Measurements from ENCODE around the gene MYO18A. TPM values are rescaled to one million over a fixed set of nuclear protein-coding genes. Genes with fewer than 3 reads are reported as not detected.

The MYO18A gene
- total RNA-seq, 1 experiment from 2014 or later: 37.2 TPM

- POLR2A ChIA-PET: no interaction called here
- H3K9ac ChIP-seq (ENCODE audit: low read length): peak overlapping the region; percentile 7; the same call in 1 of the 2 replicates
- H3K79me2 ChIP-seq (ENCODE audit: insufficient read depth, low read length): peaks cover 7% of the 10 kb centered on the region; the same call in 1 of the 2 replicates
- RAD21 ChIA-PET (ENCODE audit: low non-redundant PET in 1 of 2, low total read pairs in 2 of 2, uncharacterized antibody in 2 of 2, unreplicated experiment in 2 of 2): no interaction called here
- BruUV-seq (replicated peaks): no TSS peak
- H3K27ac ChIP-seq (ENCODE audit: low read depth, low read length): no peak overlapping the region
- peak overlapping the region; percentile 71 for H3K4me2 ChIP-seq (ENCODE audit: low read length)
- no peaks in the 10 kb centered on the region for H3K36me3 ChIP-seq (ENCODE audit: control insufficient read depth in 1 of 2, insufficient read depth in 2 of 2, low read length in 2 of 2)
- H2AFZ ChIP-seq (ENCODE audit: low read depth, low read length, poor library complexity, severe bottlenecking): no peak overlapping the region
- intact Hi-C loops (cut with micrococcal nuclease): no loop called here
- ATAC-seq (peak; percentile 16; the same call in 1 of the 2 replicates), DNase-seq (ENCODE audit: low read depth, low spot score) (no peak)
- TF ChIP-seq ZNF274 (IDR thresholded peaks at IDR 0.05; ENCODE audit: low read depth, low read length) (no peak), FOSL1 (IDR thresholded peaks at IDR 0.05; ENCODE audit: low read depth) (no peak), POLR2AphosphoS5 (IDR thresholded peaks at IDR 0.05; ENCODE audit: low read depth, low read length) (no peak), CEBPB (IDR thresholded peaks at IDR 0.05; ENCODE audit: low read depth) (no peak), SP1 (IDR thresholded peaks at IDR 0.05; ENCODE audit: low read depth) (no peak)
- TF ChIP-seq, protein P1, sequence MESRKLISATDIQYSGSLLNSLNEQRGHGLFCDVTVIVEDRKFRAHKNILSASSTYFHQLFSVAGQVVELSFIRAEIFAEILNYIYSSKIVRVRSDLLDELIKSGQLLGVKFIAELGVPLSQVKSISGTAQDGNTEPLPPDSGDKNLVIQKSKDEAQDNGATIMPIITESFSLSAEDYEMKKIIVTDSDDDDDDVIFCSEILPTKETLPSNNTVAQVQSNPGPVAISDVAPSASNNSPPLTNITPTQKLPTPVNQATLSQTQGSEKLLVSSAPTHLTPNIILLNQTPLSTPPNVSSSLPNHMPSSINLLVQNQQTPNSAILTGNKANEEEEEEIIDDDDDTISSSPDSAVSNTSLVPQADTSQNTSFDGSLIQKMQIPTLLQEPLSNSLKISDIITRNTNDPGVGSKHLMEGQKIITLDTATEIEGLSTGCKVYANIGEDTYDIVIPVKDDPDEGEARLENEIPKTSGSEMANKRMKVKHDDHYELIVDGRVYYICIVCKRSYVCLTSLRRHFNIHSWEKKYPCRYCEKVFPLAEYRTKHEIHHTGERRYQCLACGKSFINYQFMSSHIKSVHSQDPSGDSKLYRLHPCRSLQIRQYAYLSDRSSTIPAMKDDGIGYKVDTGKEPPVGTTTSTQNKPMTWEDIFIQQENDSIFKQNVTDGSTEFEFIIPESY (IDR thresholded peaks at IDR 0.05; ENCODE audit: extremely low read depth, insufficient replicate concordance, low read length): no peak
- H3K9me3 ChIP-seq (ENCODE audit: control insufficient read depth in 1 of 2, insufficient read depth in 1 of 2, low read depth in 1 of 2, low read length in 2 of 2): no peaks in the 10 kb centered on the region
- CTCF ChIA-PET: interaction anchor here (1.0 to 3.7 kb wide), 3 partner anchors 14 to 173 kb away, joined by 3 to 23 read pairs (median 7); no protein-coding TSS in a partner anchor
- H3K4me3 ChIP-seq (replicated peaks in 1 of 2; ENCODE audit: low read depth in 1 of 2, low read length in 2 of 2): peak overlapping the region in 1 of 2 experiments; percentile 19; a peak in 1 of 4 replicates
- peaks cover 57 to 87% of the 10 kb centered on the region in 2 experiments for H3K4me1 ChIP-seq (ENCODE audit: control insufficient read depth in 1 of 2, insufficient read depth in 2 of 2, low read length in 2 of 2)
- H3K27me3 ChIP-seq (ENCODE audit: insufficient read depth, low read length): no peaks in the 10 kb centered on the region
- no peaks in the 10 kb centered on the region for H3K9me2 ChIP-seq (ENCODE audit: insufficient read depth)
- peaks cover 3% of the 10 kb centered on the region; the same call in 1 of the 2 replicates for H4K20me1 ChIP-seq (ENCODE audit: insufficient read depth)
These were observed 41.8 kb downstream of the MYO18A start for GRCh38 chr17:29138184-29138955.

Measured in HCT116 (cell line).